ENCODE results near the gene RECK.

GRCh38 chr9:36023260-36024048 is 13.3 kb upstream of the RECK start:
- TF ChIP-seq CTCF (IDR thresholded peaks at IDR 0.05) (peak; percentile 32 to 87 (median 82)), POLR2A (IDR thresholded peaks at IDR 0.05) (no peak)
